ENCODE data around the gene BBS5. TPM values are rescaled to one million over a fixed set of nuclear protein-coding genes. Genes with fewer than 3 reads are reported as not detected.

BBS5 gene
- total RNA-seq, 2 donors from 2014 or later = 7.7 to 14.7 TPM

DNA sequence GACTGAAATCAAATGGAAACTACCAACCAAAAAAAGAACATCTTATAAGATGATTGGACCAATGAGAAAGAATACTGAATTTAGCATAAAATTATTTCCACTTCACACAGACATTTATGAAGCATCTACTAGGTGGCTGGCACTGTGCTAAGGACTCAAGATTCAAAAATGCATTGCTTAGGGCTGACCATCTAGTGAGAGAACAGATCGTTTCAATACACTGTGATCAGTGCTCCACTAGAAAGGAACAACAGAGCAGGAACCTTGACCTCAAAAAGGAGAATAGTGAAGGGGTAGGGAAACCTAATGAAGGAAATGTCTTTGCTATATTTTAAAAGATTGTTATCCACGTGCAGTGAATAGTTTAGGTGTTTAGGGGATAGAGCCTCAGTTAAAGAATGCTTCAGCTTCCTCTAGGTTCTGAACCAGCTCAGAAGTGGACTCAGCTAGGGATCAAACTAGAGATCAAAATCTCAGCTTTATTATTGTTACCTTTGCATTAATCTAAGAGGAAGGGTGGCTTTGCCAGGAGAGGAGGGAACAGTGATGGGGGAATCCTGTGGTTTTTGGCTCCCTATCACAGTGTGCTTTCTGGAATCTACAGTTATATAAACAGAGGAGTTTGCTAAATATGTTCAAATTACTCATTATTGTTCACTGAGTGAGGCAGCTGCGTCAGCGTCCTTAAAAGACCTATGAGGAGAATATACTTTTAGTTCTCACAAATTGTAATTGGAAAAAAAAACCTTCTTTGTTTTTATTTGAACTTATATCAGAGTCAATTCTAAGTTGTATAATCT lies 16.2 kb upstream of the BBS5 start:
- DNase-seq (ENCODE audit: low spot score) = no peak
- Histone ChIP-seq H3K27ac (no peak overlapping the region), H3K27me3 (replicated peaks; ENCODE audit: insufficient read depth) (no peaks in the 10 kb centered on the region), H3K4me1 (replicated peaks) (no peaks in the 10 kb centered on the region), H3K4me3 (no peak overlapping the region), H3K36me3 (no peaks in the 10 kb centered on the region), H3K9me3 (no peaks in the 10 kb centered on the region)
- TF ChIP-seq POLR2A (IDR thresholded peaks at IDR 0.05) (no peak), POLR2AphosphoS5 (IDR thresholded peaks at IDR 0.05) (no peak)
- 12% methylated on average over 4 of the region's 4 CpGs for WGBS
- intact Hi-C loops (cut with DNase I) = no loop called here

DNA sequence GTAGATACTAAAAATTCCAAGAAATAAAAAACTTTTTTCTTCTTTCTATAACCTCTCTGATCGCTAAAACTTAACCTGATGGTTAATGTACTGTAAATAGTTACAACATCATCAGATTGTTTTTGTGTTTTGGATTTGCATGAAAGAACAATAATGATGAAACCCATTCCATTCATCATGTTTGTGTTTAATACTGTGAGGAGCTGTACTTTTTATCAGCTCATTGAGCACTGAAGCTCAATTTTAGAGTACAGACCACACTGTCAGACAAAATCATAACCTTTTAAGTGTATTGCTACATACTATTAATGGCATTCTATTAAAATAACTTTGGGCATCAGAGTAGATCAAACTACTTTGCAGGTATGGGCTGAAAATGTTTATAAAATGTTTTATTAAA lies 14.8 kb upstream of the BBS5 start:
- Histone ChIP-seq H3K36me3 (no peaks in the 10 kb centered on the region), H3K9me3 (no peaks in the 10 kb centered on the region), H3K27ac (no peak overlapping the region), H3K27me3 (replicated peaks; ENCODE audit: insufficient read depth) (no peaks in the 10 kb centered on the region), H3K4me3 (no peak overlapping the region), H3K4me1 (replicated peaks) (no peaks in the 10 kb centered on the region)
- no peak for TF ChIP-seq POLR2A (IDR thresholded peaks at IDR 0.05)
- TF ChIP-seq, protein P1, sequence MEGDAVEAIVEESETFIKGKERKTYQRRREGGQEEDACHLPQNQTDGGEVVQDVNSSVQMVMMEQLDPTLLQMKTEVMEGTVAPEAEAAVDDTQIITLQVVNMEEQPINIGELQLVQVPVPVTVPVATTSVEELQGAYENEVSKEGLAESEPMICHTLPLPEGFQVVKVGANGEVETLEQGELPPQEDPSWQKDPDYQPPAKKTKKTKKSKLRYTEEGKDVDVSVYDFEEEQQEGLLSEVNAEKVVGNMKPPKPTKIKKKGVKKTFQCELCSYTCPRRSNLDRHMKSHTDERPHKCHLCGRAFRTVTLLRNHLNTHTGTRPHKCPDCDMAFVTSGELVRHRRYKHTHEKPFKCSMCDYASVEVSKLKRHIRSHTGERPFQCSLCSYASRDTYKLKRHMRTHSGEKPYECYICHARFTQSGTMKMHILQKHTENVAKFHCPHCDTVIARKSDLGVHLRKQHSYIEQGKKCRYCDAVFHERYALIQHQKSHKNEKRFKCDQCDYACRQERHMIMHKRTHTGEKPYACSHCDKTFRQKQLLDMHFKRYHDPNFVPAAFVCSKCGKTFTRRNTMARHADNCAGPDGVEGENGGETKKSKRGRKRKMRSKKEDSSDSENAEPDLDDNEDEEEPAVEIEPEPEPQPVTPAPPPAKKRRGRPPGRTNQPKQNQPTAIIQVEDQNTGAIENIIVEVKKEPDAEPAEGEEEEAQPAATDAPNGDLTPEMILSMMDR (IDR thresholded peaks at IDR 0.05) = no peak
- no peak for TF ChIP-seq POLR2AphosphoS5 (IDR thresholded peaks at IDR 0.05)
- intact Hi-C loops (cut with DNase I) = no loop called here
- DNase-seq (ENCODE audit: low spot score) = no peak
- WGBS = 88% methylated on average over 1 of the region's 1 CpG

DNA sequence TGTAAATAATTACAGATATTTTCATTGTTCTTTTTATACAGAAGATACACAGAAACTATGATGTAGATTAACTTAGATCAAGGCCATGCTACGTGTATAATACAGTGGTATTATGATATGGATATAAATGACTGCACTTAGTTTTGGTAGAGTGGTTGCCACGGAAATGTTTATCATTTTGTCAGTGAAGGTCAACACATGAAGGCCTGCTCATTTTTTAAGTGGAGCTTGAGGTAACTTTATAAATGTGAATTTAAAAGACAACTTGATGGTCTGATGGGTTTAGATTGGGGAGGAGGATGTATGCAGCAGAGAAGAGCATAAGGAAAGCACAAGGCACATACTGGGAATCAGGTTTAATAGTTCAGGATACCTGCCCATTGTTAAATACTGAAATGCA lies 14.4 kb upstream of the BBS5 start:
- Histone ChIP-seq H3K4me1 (replicated peaks) (no peaks in the 10 kb centered on the region), H3K27ac (no peak overlapping the region), H3K36me3 (no peaks in the 10 kb centered on the region), H3K9me3 (no peaks in the 10 kb centered on the region), H3K4me3 (no peak overlapping the region), H3K27me3 (replicated peaks; ENCODE audit: insufficient read depth) (no peaks in the 10 kb centered on the region)
- TF ChIP-seq, protein P1 (IDR thresholded peaks at IDR 0.05) = no peak
- no peak for TF ChIP-seq POLR2AphosphoS5 (IDR thresholded peaks at IDR 0.05)
- TF ChIP-seq POLR2A (IDR thresholded peaks at IDR 0.05) = no peak
- 86% methylated on average over 2 of the region's 2 CpGs for WGBS
- intact Hi-C loops (cut with DNase I) = no loop called here
- no peak for DNase-seq (ENCODE audit: low spot score)

DNA sequence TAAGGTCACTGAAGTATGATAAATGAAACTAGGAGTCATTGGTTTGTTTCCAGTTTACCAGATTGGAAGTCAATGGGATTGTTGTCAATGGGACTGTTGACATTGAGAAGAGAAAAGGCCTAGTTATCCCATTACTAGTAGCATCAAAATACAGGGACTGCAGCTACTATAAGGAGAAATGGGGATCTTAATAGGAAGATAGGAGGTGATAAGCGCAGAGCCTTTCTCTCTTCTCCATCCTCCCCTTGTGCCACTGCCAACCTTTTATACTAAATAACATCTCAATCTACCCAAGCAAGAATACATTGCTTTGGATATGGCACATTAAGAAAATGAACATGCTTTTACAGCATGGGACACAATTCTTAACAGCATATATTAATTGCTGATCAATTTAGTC lies 10.5 kb upstream of the BBS5 start:
- H3K27ac ChIP-seq = no peak overlapping the region
- no peaks in the 10 kb centered on the region for H3K4me1 ChIP-seq (replicated peaks)
- 100% methylated on average over 1 of the region's 1 CpG for WGBS
- H3K4me3 ChIP-seq = no peak overlapping the region
- no peaks in the 10 kb centered on the region for H3K9me3 ChIP-seq
- no peak for TF ChIP-seq POLR2AphosphoS5 (IDR thresholded peaks at IDR 0.05)
- TF ChIP-seq POLR2A (IDR thresholded peaks at IDR 0.05) = no peak
- TF ChIP-seq, protein P1 (IDR thresholded peaks at IDR 0.05) = no peak
- intact Hi-C loops (cut with DNase I) = no loop called here
- DNase-seq (ENCODE audit: low spot score) = no peak
- H3K36me3 ChIP-seq = no peaks in the 10 kb centered on the region
- H3K27me3 ChIP-seq (replicated peaks; ENCODE audit: insufficient read depth) = no peaks in the 10 kb centered on the region

DNA sequence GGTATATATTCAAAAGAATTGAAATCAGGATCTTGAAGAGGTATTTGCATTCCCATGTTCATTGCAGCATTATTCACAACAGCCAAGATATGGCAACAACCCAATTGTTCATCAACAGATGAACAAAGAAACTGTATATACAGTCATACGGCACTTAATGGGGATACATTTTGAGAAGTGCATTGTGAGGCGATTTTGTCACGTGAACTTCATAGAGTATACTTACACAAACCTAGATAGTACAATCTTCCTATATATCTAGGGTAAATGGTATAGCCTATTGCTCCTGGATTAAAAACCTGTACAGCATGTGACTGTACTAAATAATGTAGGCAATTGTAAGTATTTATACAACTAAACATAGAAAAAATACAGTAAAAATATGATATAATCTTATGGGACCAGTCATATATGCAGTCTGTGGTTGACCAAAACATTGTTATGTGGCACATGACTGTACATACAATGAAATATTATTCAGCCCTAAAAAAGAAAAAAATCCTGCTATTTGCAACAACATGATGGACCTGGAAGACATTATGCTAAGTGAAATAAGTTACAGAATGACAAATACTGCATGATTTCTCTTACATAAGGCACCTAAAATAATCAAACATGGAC lies 9.2 kb upstream of the BBS5 start:
- Histone ChIP-seq H3K9me3 (no peaks in the 10 kb centered on the region), H3K36me3 (no peaks in the 10 kb centered on the region), H3K4me1 (replicated peaks) (no peaks in the 10 kb centered on the region), H3K4me3 (no peak overlapping the region), H3K27ac (no peak overlapping the region), H3K27me3 (replicated peaks; ENCODE audit: insufficient read depth) (no peaks in the 10 kb centered on the region)
- TF ChIP-seq POLR2AphosphoS5 (IDR thresholded peaks at IDR 0.05) (no peak), POLR2A (IDR thresholded peaks at IDR 0.05) (no peak)
- TF ChIP-seq, protein P1 (IDR thresholded peaks at IDR 0.05) = no peak
- intact Hi-C loops (cut with DNase I) = no loop called here
- DNase-seq (ENCODE audit: low spot score) = no peak
- 63% methylated on average over 3 of the region's 3 CpGs for WGBS

All from prostate gland (tissue), 2 donors.